Esophagus (tissue), 2 donors: ENCODE data around the gene ASB10. TPM values are rescaled to one million over a fixed set of nuclear protein-coding genes. Genes with fewer than 3 reads are reported as not detected.

ENCODE experiments used
- H3K27ac ChIP-seq, 2 donors: one replicate each; pipeline ENCODE4 v1.5.1; 2013; ENCODE audit warnings: low read depth in 2 of 2, mild to moderate bottlenecking in 2 of 2, inconsistent platforms in 1 of 2, low read length in 1 of 2, moderate library complexity in 1 of 2
- H3K27me3 ChIP-seq, 2 donors: one replicate each; pipeline ENCODE4 v1.6.1; 2013; ENCODE audit warnings: low read length in 2 of 2, control low read depth in 1 of 2, mild to moderate bottlenecking in 1 of 2; ENCODE audit not compliant: insufficient read depth in 2 of 2, control insufficient read depth in 1 of 2
- H3K36me3 ChIP-seq, 2 donors: one replicate each; pipeline ENCODE4 v1.6.1; 2013; ENCODE audit warnings: low read length in 1 of 2; ENCODE audit not compliant: control insufficient read depth in 2 of 2, insufficient read depth in 2 of 2
- H3K4me1 ChIP-seq, 2 donors: one replicate each; pipeline ENCODE4 v1.6.1; 2013; ENCODE audit warnings: low read length in 1 of 2; ENCODE audit not compliant: control insufficient read depth in 2 of 2, insufficient read depth in 2 of 2
- H3K4me3 ChIP-seq, 2 donors: one replicate each; pipeline ENCODE4 v1.5.1; 2013; ENCODE audit warnings: low read length in 2 of 2, mild to moderate bottlenecking in 2 of 2, low read depth in 1 of 2, moderate library complexity in 1 of 2
- H3K9me3 ChIP-seq, 2 donors: one replicate each; pipeline ENCODE4 v1.6.1; 2013; ENCODE audit warnings: mild to moderate bottlenecking in 2 of 2, low read depth in 1 of 2, low read length in 1 of 2, moderate library complexity in 1 of 2; ENCODE audit not compliant: control insufficient read depth in 2 of 2, insufficient read depth in 1 of 2
- WGBS, 2 donors: extraction: QIAGEN DNeasy Blood & Tissue Kit; methylation state at CpG; one replicate each; pipeline ENCODE4 v1.1.7; 2013; 5-methylcytosine and 5-hydroxymethylcytosine counted together
- polyA plus RNA-seq, 2 donors: library from polyadenylated mRNA; stranded (reverse); fragments of 200-250 nt; gene quantifications; one replicate each; pipeline ENCODE4 v1.2.3, GENCODE V29; 2013
- donor health status: healthy with polysubstance abuse.
- donor health status: Bipolar disorder and iron deficiency.

The ASB10 gene
- polyA plus RNA-seq, 2 donors = 0.01 TPM; not detected in 1

DNA sequence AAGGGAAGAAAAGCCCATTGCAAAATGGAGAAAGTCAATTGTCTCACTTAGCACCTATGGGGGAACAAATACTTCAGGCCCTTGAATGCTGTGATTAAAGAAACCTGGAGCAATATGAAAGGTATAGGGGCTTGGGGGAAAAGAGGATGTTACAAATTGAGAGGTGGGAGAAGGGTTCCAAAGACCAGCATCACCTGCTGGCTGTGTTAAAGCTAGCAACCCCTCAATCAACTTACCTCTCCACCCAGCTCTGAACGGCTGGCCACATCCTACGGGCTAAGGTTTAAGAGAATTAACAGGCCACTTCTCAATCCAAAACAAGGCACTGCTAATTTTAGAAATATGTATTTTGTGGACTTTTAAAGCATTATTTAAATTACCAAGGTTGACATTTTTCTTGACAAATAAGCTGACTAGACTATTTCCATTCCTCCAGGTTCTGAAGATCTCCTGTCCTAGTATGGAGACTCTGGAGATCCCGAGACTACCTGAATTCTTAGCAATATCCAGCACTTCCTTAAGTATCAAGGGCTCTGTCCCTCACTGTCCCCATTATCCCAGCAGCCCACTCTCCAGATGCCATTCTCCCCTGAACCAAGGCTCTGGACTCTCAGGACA lies 24.2 kb upstream of the ASB10 start:
- Histone ChIP-seq H3K36me3 (peaks cover 0 to 22% of the 10 kb centered on the region in 2 donors), H3K9me3 (no peaks in the 10 kb centered on the region), H3K27ac (no peak overlapping the region), H3K4me3 (no peak overlapping the region), H3K4me1 (no peaks in the 10 kb centered on the region), H3K27me3 (no peaks in the 10 kb centered on the region)
- WGBS, 2 donors = 78 to 82% methylated on average over 3 of the region's 3 CpGs

DNA sequence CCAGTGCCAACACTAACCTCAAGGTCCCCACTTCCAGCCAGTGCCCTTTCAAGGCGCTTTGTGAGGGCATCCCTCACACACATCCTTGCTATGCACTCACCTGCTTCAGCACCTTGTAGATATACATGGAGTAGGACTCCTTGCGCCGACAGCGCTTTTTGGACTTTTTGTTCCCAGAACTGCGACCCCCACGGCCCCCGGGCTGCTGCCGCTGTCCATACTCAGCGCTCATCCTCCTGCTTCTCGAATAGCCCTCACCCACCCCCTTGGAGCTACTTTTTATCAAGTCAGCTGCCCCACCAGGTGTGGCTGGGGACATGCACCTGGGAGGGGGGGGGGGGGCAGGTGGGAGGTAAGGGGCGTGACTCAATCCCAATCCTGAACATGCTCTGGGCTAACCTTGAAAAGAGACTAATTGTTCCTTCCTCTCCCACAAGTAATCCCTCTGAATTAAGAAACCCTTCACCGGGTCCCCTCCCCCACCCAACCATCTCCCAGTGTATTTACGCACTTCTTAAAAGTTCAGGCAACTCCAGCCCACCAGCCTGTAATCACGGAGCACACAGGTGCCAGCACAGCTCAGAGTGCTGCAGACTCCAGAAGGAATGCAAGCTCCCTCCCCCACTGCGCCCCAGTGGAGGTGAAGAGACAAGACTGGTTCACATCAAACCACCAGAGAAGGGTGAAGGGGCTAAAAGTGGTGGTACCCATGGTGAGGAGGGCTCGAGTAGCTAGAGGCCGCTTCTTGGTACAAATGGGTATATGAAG lies 23.2 kb upstream of the ASB10 start, which contains the start of gene H2BK1:
H2BK1 (minus strand) TSS at position 402 of the 768 bp plus-strand sequence; CDS start at position 232, 170 bp downstream.
- Histone ChIP-seq H3K36me3 (peaks cover 0 to 16% of the 10 kb centered on the region in 2 donors), H3K9me3 (no peaks in the 10 kb centered on the region), H3K27ac (no peak within 1 kb of the TSS), H3K4me1 (no peaks in the 10 kb centered on the region), H3K4me3 (no peak within 1 kb of the TSS), H3K27me3 (peaks cover 0 to under 1% of the 10 kb centered on the region in 2 donors)
- 74 to 84% methylated on average over 17 of the region's 17 CpGs for WGBS, 2 donors

DNA sequence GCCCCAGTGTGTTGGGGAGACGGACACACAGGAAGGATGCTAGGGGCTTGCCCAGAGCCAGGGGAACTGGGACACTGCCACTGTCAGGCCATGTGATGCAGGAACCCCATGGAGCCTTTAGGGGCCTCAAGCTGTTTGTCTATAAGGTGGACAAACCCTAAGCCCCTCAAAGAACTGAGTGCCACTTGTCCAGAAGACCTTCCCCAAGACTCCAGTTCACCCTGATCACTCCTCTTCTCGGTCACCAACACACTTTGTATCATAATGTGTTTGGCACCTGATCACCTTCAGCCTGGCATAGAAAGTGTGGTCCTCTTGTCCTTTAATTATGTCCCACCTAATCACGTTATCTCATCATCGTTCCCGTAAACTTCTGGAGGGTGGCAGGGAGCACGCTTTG lies 22.5 kb upstream of the ASB10 start:
- H3K27ac ChIP-seq = no peak overlapping the region
- WGBS, 2 donors = 84 to 86% methylated on average over 6 of the region's 6 CpGs
- H3K27me3 ChIP-seq = peaks cover 0 to 5% of the 10 kb centered on the region in 2 donors
- H3K9me3 ChIP-seq = no peaks in the 10 kb centered on the region
- H3K4me1 ChIP-seq = no peaks in the 10 kb centered on the region
- peaks cover 0 to 9% of the 10 kb centered on the region in 2 donors for H3K36me3 ChIP-seq
- H3K4me3 ChIP-seq = no peak overlapping the region

DNA sequence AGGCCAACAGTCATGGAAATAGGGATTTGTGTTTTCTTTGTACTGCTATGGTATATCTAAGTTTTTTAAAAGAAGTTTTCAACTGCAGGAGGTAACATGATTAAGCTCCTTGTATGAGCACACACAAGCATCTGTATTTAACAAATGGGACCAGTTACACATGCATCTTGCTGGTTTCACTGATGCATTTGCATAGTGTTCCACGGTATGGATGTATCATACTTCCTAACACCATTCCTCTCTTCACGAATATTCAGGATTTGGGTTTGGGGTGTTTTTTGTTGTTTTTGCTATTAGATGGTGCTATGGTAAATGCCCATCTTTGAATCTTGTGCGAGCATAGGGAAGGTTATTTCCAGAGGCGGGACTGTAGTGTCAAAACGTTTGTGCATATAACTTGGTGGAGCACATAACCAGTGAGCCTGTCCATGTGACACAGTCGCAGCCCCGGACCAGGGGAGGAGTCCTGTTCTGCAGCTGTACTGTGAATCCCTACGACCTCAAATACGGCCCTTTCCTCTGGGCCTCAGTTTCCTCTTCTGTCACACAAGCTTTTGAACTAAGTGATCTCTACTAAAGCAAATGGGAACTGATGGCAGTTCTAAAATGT lies 21.3 kb upstream of the ASB10 start:
- H3K27ac ChIP-seq = no peak overlapping the region
- peaks cover 0 to 5% of the 10 kb centered on the region in 2 donors for H3K27me3 ChIP-seq
- no peaks in the 10 kb centered on the region for H3K4me1 ChIP-seq
- WGBS, 2 donors = 61 to 66% methylated on average over 9 of the region's 9 CpGs
- no peaks in the 10 kb centered on the region for H3K9me3 ChIP-seq
- H3K4me3 ChIP-seq = no peak overlapping the region
- H3K36me3 ChIP-seq = no peaks in the 10 kb centered on the region

DNA sequence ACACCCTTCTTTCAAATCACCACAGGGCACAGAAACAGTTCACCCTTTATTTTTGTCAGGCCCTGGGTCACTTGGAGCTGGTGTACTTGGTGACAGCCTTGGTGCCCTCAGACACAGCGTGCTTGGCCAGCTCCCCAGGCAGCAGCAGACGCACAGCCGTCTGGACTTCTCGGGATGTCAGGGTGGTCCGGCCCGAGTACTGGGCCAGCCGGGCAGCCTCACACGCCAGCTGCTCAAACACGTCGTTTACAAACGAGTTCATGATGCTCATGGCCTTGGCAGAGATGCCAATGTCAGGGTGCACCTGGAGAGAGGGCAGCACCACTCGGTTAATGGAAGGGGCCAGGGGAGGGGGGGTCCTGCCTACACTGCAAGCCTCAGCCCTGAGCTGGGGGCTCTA lies 20.8 kb upstream of the ASB10 start:
- no peak overlapping the region for H3K27ac ChIP-seq
- H3K9me3 ChIP-seq = no peaks in the 10 kb centered on the region
- WGBS, 2 donors = 59 to 60% methylated on average over 12 of the region's 12 CpGs
- no peak overlapping the region for H3K4me3 ChIP-seq
- no peaks in the 10 kb centered on the region for H3K36me3 ChIP-seq
- H3K27me3 ChIP-seq = peaks cover 0 to 5% of the 10 kb centered on the region in 2 donors
- no peaks in the 10 kb centered on the region for H3K4me1 ChIP-seq

DNA sequence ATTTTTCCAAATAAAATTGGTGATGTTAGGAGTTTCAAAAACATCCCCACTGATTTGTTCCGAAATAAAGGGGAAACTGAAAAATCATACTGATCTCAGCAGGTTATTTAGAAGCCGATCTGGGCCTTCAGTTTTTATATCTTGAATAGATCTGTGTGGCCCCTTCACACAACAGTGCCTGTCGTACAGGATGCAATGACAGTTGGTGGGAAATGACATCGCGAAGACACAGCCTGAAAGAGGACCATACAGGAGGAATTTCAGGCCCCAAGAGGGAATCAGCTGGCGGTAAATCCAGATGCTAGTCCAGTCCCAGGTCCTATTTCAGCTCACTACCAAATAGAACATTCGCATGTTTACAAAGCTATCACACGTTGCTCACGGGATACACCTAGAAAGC lies 20.3 kb upstream of the ASB10 start:
- WGBS, 2 donors = 56 to 61% methylated on average over 9 of the region's 9 CpGs
- Histone ChIP-seq H3K4me3 (no peak overlapping the region), H3K36me3 (no peaks in the 10 kb centered on the region), H3K4me1 (no peaks in the 10 kb centered on the region), H3K27ac (no peak overlapping the region), H3K9me3 (no peaks in the 10 kb centered on the region), H3K27me3 (peaks cover 0 to 5% of the 10 kb centered on the region in 2 donors)

DNA sequence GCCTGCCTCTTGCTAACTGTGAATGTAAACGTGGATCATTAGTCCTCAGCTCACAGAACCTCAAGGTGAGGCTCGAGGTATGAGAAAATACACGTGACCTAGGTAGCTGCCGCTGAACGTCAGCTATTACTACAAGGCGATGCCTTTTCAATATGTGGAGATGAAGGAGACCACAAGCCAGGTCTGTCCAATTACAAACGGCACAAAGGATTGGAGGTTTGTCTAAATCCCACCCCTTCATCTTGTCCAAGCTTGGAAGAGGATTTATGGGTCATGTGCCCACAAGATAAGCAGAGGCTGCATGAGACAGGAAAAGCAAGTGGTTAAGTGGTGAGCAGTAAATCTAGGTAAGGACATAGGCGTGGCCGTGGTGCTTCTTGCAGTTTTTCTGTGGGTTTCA lies 19.9 kb upstream of the ASB10 start:
- Histone ChIP-seq H3K27ac (no peak overlapping the region), H3K4me1 (no peaks in the 10 kb centered on the region), H3K9me3 (no peaks in the 10 kb centered on the region), H3K27me3 (peaks cover 0 to 5% of the 10 kb centered on the region in 2 donors), H3K36me3 (no peaks in the 10 kb centered on the region), H3K4me3 (no peak overlapping the region)
- WGBS, 2 donors = 55 to 56% methylated on average over 9 of the region's 9 CpGs

DNA sequence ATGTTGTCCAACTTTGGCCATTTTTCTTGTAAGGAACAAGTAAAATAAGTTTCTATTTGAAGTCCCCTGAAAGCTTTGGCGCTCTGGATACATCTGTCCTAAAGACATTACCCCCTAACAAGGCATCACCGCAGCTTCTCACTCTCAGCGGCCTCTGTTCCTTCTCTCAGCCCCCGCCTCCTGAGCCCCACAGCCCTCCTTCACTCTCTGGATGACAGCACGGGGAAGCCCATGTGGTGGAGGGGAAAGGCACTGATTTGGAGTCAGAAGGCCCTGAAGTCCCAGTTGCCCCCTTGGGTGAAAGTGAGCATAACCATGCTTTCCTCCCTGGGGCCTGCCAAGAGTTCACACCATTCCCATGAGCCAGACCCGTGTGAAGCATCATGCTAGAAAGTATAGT lies 18.7 kb upstream of the ASB10 start:
- Histone ChIP-seq H3K4me1 (no peaks in the 10 kb centered on the region), H3K27me3 (peaks cover 0 to 5% of the 10 kb centered on the region in 2 donors)

DNA sequence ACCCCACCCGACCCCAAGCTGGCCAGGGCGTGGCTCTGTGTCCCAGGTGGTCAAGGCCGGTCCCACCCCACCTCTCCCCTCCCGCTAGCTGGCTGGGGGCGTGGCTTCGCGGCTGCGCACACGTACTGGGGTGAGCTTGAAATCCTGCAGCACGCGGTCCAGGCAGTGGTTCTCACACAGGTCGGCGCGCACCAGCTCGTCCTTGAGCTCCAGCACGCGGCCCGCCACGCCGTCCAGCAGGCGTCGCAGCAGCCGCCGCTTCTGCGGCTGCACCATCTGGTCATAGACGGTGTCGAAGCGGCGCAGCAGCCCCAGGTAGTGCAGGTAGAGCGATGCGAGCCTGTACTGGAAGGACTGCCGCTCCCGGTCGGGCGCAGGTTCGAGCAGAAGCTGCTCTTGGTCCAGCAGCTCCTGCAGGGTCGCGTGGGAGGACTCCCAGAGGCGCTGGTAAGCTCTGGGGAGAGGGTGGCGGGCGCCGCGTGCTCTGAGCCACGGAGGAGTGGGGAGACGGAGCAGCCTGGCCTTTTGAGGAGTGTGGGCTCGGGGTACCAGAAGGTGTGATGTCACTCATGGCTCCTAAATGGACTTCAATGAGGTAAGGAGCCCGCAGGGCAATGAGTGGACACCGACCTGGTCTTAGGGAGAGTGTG lies 17.5 kb upstream of the ASB10 start:
- Histone ChIP-seq H3K27ac (no peak overlapping the region), H3K36me3 (no peaks in the 10 kb centered on the region), H3K27me3 (peaks cover 0 to 5% of the 10 kb centered on the region in 2 donors), H3K9me3 (no peaks in the 10 kb centered on the region), H3K4me3 (no peak overlapping the region), H3K4me1 (no peaks in the 10 kb centered on the region)
- WGBS, 2 donors = 61 to 68% methylated on average over 48 of the region's 48 CpGs

More for the DNA sequence above, 18.7 kb upstream of the ASB10 start:
- H3K4me3 ChIP-seq = no peak overlapping the region
- no peaks in the 10 kb centered on the region for H3K9me3 ChIP-seq
- 71 to 76% methylated on average over 6 of the region's 6 CpGs for WGBS, 2 donors
- H3K27ac ChIP-seq = no peak overlapping the region
- no peaks in the 10 kb centered on the region for H3K36me3 ChIP-seq
